Suprapubic skin (tissue), 4 donors: ENCODE results near the gene CSF1. TPM values are rescaled to one million over a fixed set of nuclear protein-coding genes. Genes with fewer than 3 reads are reported as not detected.

Experiments used
- DNase-seq, 2 donors: peaks; one replicate each; pipeline ENCODE4 v3.0.0-alpha.2; 2019; ENCODE audit warnings: low spot score in 2 of 2
- H3K27ac ChIP-seq: fragments of 200-600 bp; sonication (generic); one replicate; pipeline ENCODE4 v1.5.1; 2019
- H3K27me3 ChIP-seq: fragments of 200-600 bp; sonication (generic); one replicate; pipeline ENCODE4 v1.5.1; 2019
- H3K36me3 ChIP-seq: fragments of 200-600 bp; sonication (generic); one replicate; pipeline ENCODE4 v1.5.1; 2019
- H3K4me1 ChIP-seq: fragments of 200-600 bp; sonication (generic); one replicate; pipeline ENCODE4 v1.5.1; 2019
- H3K4me3 ChIP-seq: fragments of 200-600 bp; sonication (generic); one replicate; pipeline ENCODE4 v1.5.1; 2019; ENCODE audit warnings: mild to moderate bottlenecking
- H3K9me3 ChIP-seq: fragments of 200-600 bp; sonication (generic); one replicate; pipeline ENCODE4 v1.5.1; 2019
- CTCF ChIP-seq, 2 donors: fragments of 200-600 bp in 1 of 2; fragments of 450-650 bp in 1 of 2; sonication (generic) in 1 of 2; IDR thresholded peaks; one replicate each; pipeline ENCODE4 v1.5.1; 2016 to 2019; ENCODE audit warnings: antibody characterized with exemption in 2 of 2, mild to moderate bottlenecking in 1 of 2, moderate library complexity in 1 of 2
- EP300 ChIP-seq: sonication (generic); formaldehyde crosslinking; IDR thresholded peaks from one replicate; pipeline ENCODE4 v1.6.1; 2017; ENCODE audit warnings: antibody characterized with exemption
- POLR2A ChIP-seq, 2 donors: fragments of 450-650 bp; IDR thresholded peaks; one replicate each; pipeline ENCODE4 v1.6.1; 2017; ENCODE audit warnings: antibody characterized with exemption in 2 of 2, mild to moderate bottlenecking in 2 of 2, moderate library complexity in 2 of 2
- POLR2AphosphoS5 ChIP-seq, 3 donors: sonication (generic); formaldehyde crosslinking; IDR thresholded peaks; one replicate each; pipeline ENCODE4 v1.6.1; 2017; ENCODE audit warnings: antibody characterized with exemption in 3 of 3
- WGBS: methylation state at CpG from one replicate; pipeline ENCODE4 v1.1.5; 2018; 5-methylcytosine and 5-hydroxymethylcytosine counted together
- total RNA-seq, 4 donors: library from RNA; depleted of rRNA; stranded (reverse); fragments of >200 nt; gene quantifications; one replicate each; pipeline ENCODE4 v1.1.0, GENCODE V29; 2016

The CSF1 gene
- total RNA-seq, 4 donors from 2014 or later, result 12.6 to 39.1 (median 17.5) TPM

- no peak for TF ChIP-seq POLR2A (IDR thresholded peaks at IDR 0.05)
- no peak for TF ChIP-seq EP300
- no peak for TF ChIP-seq CTCF (IDR thresholded peaks at IDR 0.05)
- no peak for TF ChIP-seq POLR2AphosphoS5 (IDR thresholded peaks at IDR 0.05)
- no peaks in the 10 kb centered on the region for H3K27me3 ChIP-seq
- peak in 1 of 2 donors; percentile 67 for DNase-seq
- no peaks in the 10 kb centered on the region for H3K36me3 ChIP-seq
- peaks cover 31% of the 10 kb centered on the region for H3K4me1 ChIP-seq
- H3K4me3 ChIP-seq, result no peak overlapping the region
- no peaks in the 10 kb centered on the region for H3K9me3 ChIP-seq
- 95% methylated on average over 10 of the region's 10 CpGs for WGBS
- no peak overlapping the region for H3K27ac ChIP-seq
Measured at GRCh38 chr1:109879881-109880525, 30.6 kb upstream of the CSF1 start.

GRCh38 chr1:109880971-109881894, 29.4 kb upstream of the CSF1 start:
- Histone ChIP-seq H3K27me3 (no peaks in the 10 kb centered on the region), H3K4me3 (no peak overlapping the region), H3K27ac (no peak overlapping the region), H3K4me1 (peaks cover 31% of the 10 kb centered on the region), H3K9me3 (no peaks in the 10 kb centered on the region), H3K36me3 (no peaks in the 10 kb centered on the region)
- 69% methylated on average over 15 of the region's 20 CpGs for WGBS
- TF ChIP-seq CTCF (IDR thresholded peaks at IDR 0.05) (no peak), POLR2A (IDR thresholded peaks at IDR 0.05) (no peak), POLR2AphosphoS5 (IDR thresholded peaks at IDR 0.05) (no peak), EP300 (no peak)
- DNase-seq, result peak; percentile 48 to 61

GRCh38 chr1:109881906-109882287, 28.8 kb upstream of the CSF1 start:
- H3K9me3 ChIP-seq, result no peaks in the 10 kb centered on the region
- peak in 1 of 2 donors; percentile 40 for DNase-seq
- no peak overlapping the region for H3K27ac ChIP-seq
- H3K36me3 ChIP-seq, result no peaks in the 10 kb centered on the region
- 100% methylated on average over 2 of the region's 4 CpGs for WGBS
- H3K4me3 ChIP-seq, result no peak overlapping the region
- peaks cover 30% of the 10 kb centered on the region for H3K4me1 ChIP-seq
- TF ChIP-seq POLR2A (IDR thresholded peaks at IDR 0.05) (no peak), CTCF (IDR thresholded peaks at IDR 0.05) (no peak), POLR2AphosphoS5 (IDR thresholded peaks at IDR 0.05) (no peak), EP300 (no peak)
- H3K27me3 ChIP-seq, result no peaks in the 10 kb centered on the region

- H3K27me3 ChIP-seq, result no peaks in the 10 kb centered on the region
- peak; percentile 48 to 78 for DNase-seq
- H3K4me1 ChIP-seq, result peaks cover 25% of the 10 kb centered on the region
- 96% methylated on average over 14 of the region's 15 CpGs for WGBS
- peak overlapping the region; percentile 23 for H3K27ac ChIP-seq
- no peak for TF ChIP-seq POLR2A (IDR thresholded peaks at IDR 0.05)
- TF ChIP-seq EP300, result no peak
- no peak for TF ChIP-seq CTCF (IDR thresholded peaks at IDR 0.05)
- TF ChIP-seq POLR2AphosphoS5 (IDR thresholded peaks at IDR 0.05), result no peak
- no peak overlapping the region for H3K4me3 ChIP-seq
- no peaks in the 10 kb centered on the region for H3K9me3 ChIP-seq
- no peaks in the 10 kb centered on the region for H3K36me3 ChIP-seq
Measured at GRCh38 chr1:109882288-109883245, 28.1 kb upstream of the CSF1 start.
